AG20443 (cell line): ENCODE data around the gene MANEA.

ENCODE experiments used
- DNase-seq: peaks from one replicate; pipeline ENCODE4 v3.0.0; 2012; ENCODE audit warnings: low spot score, mixed read lengths

MANEA gene

DNA sequence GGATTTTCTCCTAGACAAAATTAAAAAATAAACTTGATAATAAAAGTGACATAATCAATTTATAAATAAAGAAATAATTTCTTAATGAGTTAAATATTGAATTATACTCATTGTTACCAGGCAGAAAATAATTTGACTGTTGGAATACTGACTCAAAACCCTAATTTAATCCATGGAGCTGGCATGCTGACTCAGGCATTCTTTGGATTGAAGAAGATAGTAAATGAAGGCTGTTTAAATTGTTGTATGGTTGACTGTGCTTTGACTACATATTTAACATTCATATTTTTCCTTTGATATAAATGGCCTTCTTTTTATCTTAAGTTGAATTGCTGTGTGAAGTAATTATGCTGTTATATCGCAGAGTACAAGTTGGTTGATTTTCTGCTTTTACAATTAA is 11.7 kb downstream of the MANEA start:
- no peak for DNase-seq

DNA sequence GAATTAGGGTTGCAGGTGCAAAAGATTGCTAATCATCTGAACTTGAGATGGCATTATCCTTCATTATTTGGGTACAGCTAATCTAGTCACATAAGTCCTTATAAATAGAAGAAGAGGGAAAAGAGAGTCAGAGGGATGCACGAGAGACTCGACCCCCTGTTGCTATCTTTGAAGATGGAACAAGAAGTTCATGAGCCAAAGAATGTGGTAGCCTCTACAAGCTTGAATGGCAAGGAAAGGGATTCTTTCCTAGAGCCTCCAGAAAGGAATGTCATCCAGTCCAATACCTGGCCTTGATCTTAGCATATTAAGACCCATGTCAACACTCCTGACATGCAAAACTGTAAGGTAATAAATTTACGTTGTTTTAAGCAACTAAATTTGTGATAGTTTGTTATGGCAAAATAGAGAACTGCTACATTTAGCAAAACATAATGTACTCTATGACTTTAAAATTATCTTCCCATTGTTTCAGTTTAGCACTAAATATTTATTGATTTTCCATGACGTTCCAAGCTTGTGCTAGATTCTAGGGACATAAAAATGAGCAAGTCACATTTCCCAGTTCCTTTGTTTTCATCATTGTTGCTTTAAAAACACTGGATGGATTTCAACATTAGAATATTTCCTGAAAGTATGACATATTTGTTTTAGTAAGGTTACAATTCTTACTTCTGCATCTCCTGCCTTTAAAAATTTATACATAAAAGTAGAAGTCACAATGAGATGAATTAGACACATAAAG is 12.7 kb downstream of the MANEA start:
- no peak for DNase-seq

DNA sequence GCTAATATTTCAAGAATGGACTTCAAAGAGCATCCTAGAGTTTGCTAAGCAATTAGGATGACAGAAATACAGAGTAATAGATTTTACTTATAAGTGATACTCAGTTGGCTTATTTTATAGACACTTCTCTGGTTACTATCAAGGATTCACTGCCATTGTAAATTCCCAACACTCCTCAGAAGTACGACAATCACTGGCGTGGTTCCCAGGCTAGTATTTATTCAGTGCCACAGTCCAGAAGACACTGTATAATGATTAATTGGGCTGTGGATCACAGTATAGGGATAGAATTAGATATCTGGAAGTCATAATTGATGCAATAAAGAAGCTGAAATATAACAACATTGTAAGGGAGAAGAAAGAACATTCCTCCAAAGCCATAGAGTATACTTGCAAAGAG is 15.7 kb downstream of the MANEA start:
- DNase-seq = no peak

- no peak for DNase-seq
These were observed 18.7 kb downstream of the MANEA start for GRCh38 chr6:95596021-95596420.

GRCh38 chr6:95599706-95600105 is 22.4 kb downstream of the MANEA start:
- DNase-seq = no peak

GRCh38 chr6:95601133-95601532 is 23.8 kb downstream of the MANEA start:
- DNase-seq = no peak

DNA sequence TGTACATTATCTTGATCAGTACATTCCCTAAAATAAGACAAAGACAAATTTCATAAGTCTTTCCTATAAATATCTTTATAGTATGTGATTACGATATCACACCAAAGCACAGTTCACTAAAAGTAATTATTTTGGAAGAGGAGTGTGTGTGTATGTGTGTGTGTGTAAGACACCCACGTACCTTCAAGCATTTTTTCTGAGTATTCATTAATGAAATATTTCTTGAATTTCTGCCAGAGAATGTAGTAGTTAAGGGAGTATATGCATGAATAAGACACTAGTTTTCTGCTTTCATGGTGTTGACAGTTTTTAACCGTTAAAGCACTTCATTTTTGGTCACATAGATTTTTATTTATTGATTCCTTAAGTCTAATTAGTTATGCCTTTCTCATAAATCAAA is 36.8 kb downstream of the MANEA start:
- no peak for DNase-seq

DNA sequence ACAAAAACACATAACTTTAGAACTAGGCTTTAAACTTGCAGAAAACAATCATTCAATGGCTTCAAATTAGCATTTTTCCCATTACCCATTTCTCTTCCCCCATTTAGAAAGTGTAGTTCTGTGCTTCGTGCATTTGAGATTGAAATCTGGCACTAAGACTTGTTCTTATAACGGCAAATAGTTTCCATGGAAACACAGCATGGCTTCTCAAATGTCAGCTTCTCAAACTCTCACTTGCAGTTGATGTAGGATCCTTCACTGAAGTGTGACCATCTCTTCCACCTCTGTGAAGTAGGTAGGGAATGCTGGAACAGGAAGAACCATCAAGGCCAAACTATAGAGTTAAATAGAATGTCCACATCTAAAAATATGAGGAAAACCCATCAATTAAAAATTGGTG is 52.2 kb downstream of the MANEA start:
- DNase-seq = no peak

DNA sequence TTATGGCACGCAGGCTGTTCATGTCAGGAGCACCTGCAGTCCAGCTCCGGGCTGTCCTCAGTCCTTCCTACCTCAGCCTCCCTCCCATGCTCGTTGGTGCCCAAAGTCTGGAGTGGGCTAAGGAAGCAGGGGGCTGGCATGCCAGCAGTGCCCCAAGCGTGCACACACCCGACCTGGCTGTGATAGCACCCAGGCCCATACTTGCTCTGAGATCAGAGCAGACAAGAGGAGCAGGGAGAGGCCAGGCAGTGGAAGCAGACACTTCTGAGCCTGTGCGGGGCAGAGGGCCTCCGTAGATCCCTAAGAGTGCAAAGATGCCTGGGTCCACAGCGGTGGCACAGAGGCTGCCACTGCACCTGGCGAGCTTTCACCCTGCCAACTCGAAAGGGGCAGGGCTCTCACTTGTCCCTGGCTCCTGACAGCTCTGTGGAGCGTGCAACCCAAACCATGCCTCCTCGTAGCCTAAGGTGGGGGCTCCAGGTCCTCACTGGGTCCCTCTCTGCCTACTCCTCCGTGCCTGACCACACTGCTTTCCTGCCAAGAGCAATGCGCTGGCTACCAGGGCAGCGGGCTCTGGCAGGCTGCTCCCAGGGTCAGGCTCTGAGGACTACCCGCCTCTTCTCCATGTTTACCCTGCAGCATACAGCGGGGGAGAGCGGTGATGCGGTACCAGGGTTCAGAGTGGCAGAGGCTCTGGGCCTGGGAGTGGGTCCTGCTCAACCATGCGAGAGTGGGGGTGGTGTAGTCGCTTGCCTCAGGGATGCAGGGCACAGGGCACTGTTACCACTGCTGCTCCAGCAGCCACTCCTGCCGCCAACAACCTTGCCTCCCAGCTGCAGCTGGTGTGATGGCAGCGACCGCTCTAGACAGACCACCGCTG is 59.5 kb downstream of the MANEA start:
- DNase-seq = no peak

- DNase-seq = no peak
These were observed 71.3 kb downstream of the MANEA start for GRCh38 chr6:95648636-95649035.

GRCh38 chr6:95649451-95649850 is 72.1 kb downstream of the MANEA start:
- no peak for DNase-seq

DNA sequence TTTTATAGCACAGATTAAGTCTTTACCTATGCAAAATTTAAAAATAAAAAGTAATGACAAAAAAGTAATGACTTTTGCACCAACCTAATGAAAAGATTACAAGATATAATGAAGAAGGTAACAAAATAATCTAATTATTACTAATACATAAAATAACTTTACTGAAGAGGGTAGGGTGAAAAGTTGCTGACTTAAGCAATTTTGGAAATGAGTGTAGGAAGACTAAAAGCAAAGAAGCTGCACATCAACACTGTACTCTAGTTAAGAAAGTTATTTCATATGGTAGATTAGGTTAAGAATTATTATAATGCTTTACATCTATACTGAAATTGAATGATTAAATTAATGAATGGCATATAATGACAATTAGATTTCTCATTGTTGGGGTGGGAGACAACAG is 76.8 kb downstream of the MANEA start:
- DNase-seq = no peak

GRCh38 chr6:95658886-95659285 is 81.6 kb downstream of the MANEA start:
- no peak for DNase-seq
